Measurements from ENCODE around the gene STAB1.

Gene STAB1

GRCh38 chr3:52455283-52456168 is 39.6 kb upstream of the STAB1 start, which contains the start of gene NISCH:
TSS of gene NISCH (plus strand) at chr3:52455604. CDS start at chr3:52455642, 38 bp downstream.
- DNase-seq (ENCODE audit: low read depth), result peak; percentile 93
- TF ChIP-seq CTCF (IDR thresholded peaks at IDR 0.05; ENCODE audit: insufficient read depth, low read depth, low read length, missing control alignments), result no peak

DNA sequence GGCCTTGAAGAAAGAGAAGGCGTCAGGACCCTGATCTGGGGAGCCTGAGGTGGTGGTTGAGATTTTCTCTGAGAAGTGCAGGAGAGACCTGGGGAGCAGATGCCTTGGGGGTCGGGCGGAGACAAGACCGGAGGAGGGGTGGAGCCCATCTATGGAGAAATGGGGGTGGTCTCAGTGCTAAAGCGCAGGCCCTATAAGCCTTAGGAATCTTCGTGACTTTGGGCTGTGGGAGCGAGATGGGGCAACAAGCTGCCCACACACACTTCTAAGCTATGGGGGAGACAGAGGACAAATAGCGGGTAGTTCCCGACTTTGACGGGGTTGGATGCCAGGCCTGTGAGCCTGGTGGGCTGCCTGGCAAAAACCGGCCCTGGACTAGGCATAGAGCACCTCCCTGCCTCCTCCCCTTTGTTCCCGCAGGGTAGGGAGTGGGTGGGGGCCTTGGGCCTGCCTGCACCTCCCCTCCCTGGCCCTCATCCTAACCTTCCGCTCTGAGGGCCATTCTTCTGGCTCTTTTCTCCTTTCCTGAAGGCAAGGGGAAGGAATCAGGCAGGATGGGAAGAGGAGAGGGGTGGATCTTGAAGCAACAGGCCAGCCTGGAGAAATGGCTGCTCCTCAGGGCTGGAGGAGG is 38.9 kb upstream of the STAB1 start:
- TF ChIP-seq CTCF (IDR thresholded peaks at IDR 0.05; ENCODE audit: insufficient read depth, low read depth, low read length, missing control alignments), result no peak
- DNase-seq (ENCODE audit: low read depth), result no peak
- H3K4me3 ChIP-seq (ENCODE audit: low read depth, low read length), result peak overlapping the region; percentile 97

More at GRCh38 chr3:52455283-52456168, 39.6 kb upstream of the STAB1 start, which contains the start of gene NISCH:
- H3K4me3 ChIP-seq (ENCODE audit: low read depth, low read length), result peak within 1 kb of the TSS; percentile 97

GRCh38 chr3:52456800-52457183 is 38.3 kb upstream of the STAB1 start:
- H3K4me3 ChIP-seq (ENCODE audit: low read depth, low read length), result peak overlapping the region; percentile 97
- DNase-seq (ENCODE audit: low read depth), result no peak
- no peak for TF ChIP-seq CTCF (IDR thresholded peaks at IDR 0.05; ENCODE audit: insufficient read depth, low read depth, low read length, missing control alignments)

DNA sequence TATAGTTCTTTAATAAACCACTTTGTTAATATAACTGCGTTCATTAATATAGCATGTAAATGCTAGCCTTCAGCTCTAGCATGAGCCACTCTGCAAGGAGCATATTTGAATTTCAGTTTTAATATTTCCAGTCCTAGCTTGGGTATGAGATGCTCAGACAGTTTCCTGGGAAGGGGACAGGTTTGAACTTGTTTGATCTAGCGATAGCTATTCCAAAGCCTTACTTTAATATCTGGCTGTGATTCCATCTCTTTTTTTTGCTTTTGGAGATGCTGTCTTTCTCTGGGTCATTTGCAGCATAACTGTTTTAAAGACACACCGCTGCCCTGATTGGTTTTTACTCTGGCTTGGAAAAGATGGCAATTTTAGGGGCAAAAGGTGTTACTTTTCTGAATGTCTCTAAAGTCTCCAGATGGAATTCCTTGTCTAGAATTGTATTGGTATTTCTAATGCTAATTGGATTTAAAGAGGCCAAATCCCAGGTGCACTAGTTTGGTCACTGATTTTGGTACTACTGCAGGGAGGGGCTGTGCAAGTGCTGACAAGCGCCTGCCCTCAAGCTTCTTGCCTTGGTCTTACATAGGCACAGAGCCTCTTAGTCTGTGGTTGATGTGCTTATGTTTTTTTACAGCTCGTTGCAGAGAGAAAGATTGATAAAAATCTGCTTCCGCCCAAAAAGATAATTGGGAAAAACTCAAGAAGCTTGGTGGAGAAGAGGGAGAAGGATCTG is 36.9 kb upstream of the STAB1 start:
- H3K4me3 ChIP-seq (ENCODE audit: low read depth, low read length), result no peak overlapping the region
- TF ChIP-seq CTCF (IDR thresholded peaks at IDR 0.05; ENCODE audit: insufficient read depth, low read depth, low read length, missing control alignments), result no peak
- DNase-seq (ENCODE audit: low read depth), result no peak

DNA sequence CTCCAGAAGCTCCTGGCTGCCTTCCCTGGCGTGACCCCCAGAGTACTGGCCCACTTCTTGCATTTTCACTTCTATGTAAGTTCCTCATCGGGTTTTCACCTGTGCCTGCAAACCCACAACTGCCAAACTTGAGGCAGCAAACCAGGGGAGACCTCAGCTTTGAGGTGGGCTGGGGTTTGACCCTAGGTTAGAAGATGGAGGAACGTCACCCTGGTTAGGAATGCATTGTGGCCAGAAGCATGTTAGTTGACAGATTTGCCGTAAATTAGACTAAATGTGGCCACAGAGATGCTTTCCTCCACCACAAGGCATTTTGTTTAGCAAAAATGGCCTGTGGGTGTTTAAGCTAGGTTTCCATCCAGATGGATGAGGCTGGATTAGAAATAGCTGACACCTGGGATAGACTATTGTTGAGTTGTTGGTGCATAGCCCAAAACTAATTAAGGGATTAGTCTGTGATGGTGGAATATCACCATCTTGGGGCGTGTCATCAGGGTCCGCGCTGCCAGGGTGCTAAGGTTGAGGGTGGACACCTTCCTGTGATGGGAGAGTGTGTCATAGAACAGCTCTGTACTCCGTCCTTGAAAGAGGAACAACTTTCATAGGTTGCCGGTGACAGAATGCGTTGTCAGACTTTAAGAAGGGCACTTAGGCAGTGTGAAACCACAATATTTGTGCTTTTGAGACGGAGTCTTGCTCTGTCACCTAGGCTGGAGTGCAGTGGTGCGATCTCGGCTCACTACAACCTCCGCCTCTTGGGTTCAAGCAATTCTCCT is 36.2 kb upstream of the STAB1 start:
- TF ChIP-seq CTCF (IDR thresholded peaks at IDR 0.05; ENCODE audit: insufficient read depth, low read depth, low read length, missing control alignments), result no peak
- H3K4me3 ChIP-seq (ENCODE audit: low read depth, low read length), result no peak overlapping the region
- DNase-seq (ENCODE audit: low read depth), result no peak

GRCh38 chr3:52461874-52462273 is 33.3 kb upstream of the STAB1 start:
- no peak overlapping the region for H3K4me3 ChIP-seq (ENCODE audit: low read depth, low read length)
- no peak for DNase-seq (ENCODE audit: low read depth)
- no peak for TF ChIP-seq CTCF (IDR thresholded peaks at IDR 0.05; ENCODE audit: insufficient read depth, low read depth, low read length, missing control alignments)
